Measurements from ENCODE around the gene GYG1. TPM values are rescaled to one million over a fixed set of nuclear protein-coding genes. Genes with fewer than 3 reads are reported as not detected.

The GYG1 gene
- total and polyA plus RNA-seq, 2 donors from 2014 or later = 31.3 to 37.9 TPM

- Histone ChIP-seq H3K36me3 (ENCODE audit: control insufficient read depth in 2 of 3, insufficient read depth in 3 of 3, low read length in 3 of 3) (peaks cover 0 to 20% (median 16%) of the 10 kb centered on the region in 3 donors), H3K4me3 (ENCODE audit: low read length in 3 of 3) (no peak overlapping the region), H3K27me3 (ENCODE audit: control insufficient read depth, insufficient read depth, low read length) (no peaks in the 10 kb centered on the region), H3K9ac (ENCODE audit: low read length in 3 of 3) (no peak overlapping the region), H3K9me3 (ENCODE audit: control insufficient read depth in 2 of 3, insufficient read depth in 1 of 3, low read length in 3 of 3) (no peaks in the 10 kb centered on the region), H3K27ac (ENCODE audit: low read depth in 2 of 2, low read length in 2 of 2) (no peak overlapping the region), H3K4me1 (ENCODE audit: control insufficient read depth in 2 of 3, insufficient read depth in 2 of 3, low read depth in 1 of 3, low read length in 3 of 3) (no peaks in the 10 kb centered on the region)
- no peak for TF ChIP-seq CTCF (IDR thresholded peaks at IDR 0.05; ENCODE audit: borderline replicate concordance, extremely low read depth, insufficient read depth)
- FAIRE-seq (no peak), DNase-seq (no peak)
- intact Hi-C loops (cut with DNase I) = no loop called here
Measured at GRCh38 chr3:148999806-149000205, 8.5 kb downstream of the GYG1 start.

GRCh38 chr3:149000206-149000745 lies 8.9 kb downstream of the GYG1 start:
- no peak for TF ChIP-seq CTCF (IDR thresholded peaks at IDR 0.05; ENCODE audit: borderline replicate concordance, extremely low read depth, insufficient read depth)
- no peak for DNase-seq
- Histone ChIP-seq H3K36me3 (ENCODE audit: control insufficient read depth in 2 of 3, insufficient read depth in 3 of 3, low read length in 3 of 3) (peaks cover 0 to 18% (median 16%) of the 10 kb centered on the region in 3 donors), H3K27me3 (ENCODE audit: control insufficient read depth, insufficient read depth, low read length) (no peaks in the 10 kb centered on the region), H3K27ac (ENCODE audit: low read depth in 2 of 2, low read length in 2 of 2) (no peak overlapping the region), H3K4me3 (ENCODE audit: low read length in 3 of 3) (no peak overlapping the region), H3K9me3 (ENCODE audit: control insufficient read depth in 2 of 3, insufficient read depth in 1 of 3, low read length in 3 of 3) (no peaks in the 10 kb centered on the region), H3K4me1 (ENCODE audit: control insufficient read depth in 2 of 3, insufficient read depth in 2 of 3, low read depth in 1 of 3, low read length in 3 of 3) (no peaks in the 10 kb centered on the region), H3K9ac (ENCODE audit: low read length in 3 of 3) (no peak overlapping the region)
- intact Hi-C loops (cut with DNase I) = no loop called here
- no peak for FAIRE-seq

GRCh38 chr3:149001727-149002126 lies 10.4 kb downstream of the GYG1 start:
- intact Hi-C loops (cut with DNase I) = no loop called here
- Histone ChIP-seq H3K4me3 (ENCODE audit: low read length in 3 of 3) (no peak overlapping the region), H3K9me3 (ENCODE audit: control insufficient read depth in 2 of 3, insufficient read depth in 1 of 3, low read length in 3 of 3) (no peaks in the 10 kb centered on the region), H3K9ac (ENCODE audit: low read length in 3 of 3) (no peak overlapping the region), H3K36me3 (ENCODE audit: control insufficient read depth in 2 of 3, insufficient read depth in 3 of 3, low read length in 3 of 3) (peaks cover 0 to 5% (median 3%) of the 10 kb centered on the region in 3 donors), H3K4me1 (ENCODE audit: control insufficient read depth in 2 of 3, insufficient read depth in 2 of 3, low read depth in 1 of 3, low read length in 3 of 3) (no peaks in the 10 kb centered on the region), H3K27ac (ENCODE audit: low read depth in 2 of 2, low read length in 2 of 2) (no peak overlapping the region), H3K27me3 (ENCODE audit: control insufficient read depth, insufficient read depth, low read length) (no peaks in the 10 kb centered on the region)
- DNase-seq = no peak
- FAIRE-seq = no peak
- TF ChIP-seq CTCF (IDR thresholded peaks at IDR 0.05; ENCODE audit: borderline replicate concordance, extremely low read depth, insufficient read depth) = no peak
